ENCODE results near the gene PRKCD.

- no peak for TF ChIP-seq CTCF (IDR thresholded peaks at IDR 0.05)
- TF ChIP-seq EZH2 (IDR thresholded peaks at IDR 0.05; ENCODE audit: borderline replicate concordance, insufficient read depth, low read depth, low read length, poor library complexity, severe bottlenecking), result no peak
These were observed 38.6 kb upstream of the PRKCD start for GRCh38 chr3:53122255-53122932.
